ENCODE measurements around the gene SLC25A46.

Gene SLC25A46

DNA sequence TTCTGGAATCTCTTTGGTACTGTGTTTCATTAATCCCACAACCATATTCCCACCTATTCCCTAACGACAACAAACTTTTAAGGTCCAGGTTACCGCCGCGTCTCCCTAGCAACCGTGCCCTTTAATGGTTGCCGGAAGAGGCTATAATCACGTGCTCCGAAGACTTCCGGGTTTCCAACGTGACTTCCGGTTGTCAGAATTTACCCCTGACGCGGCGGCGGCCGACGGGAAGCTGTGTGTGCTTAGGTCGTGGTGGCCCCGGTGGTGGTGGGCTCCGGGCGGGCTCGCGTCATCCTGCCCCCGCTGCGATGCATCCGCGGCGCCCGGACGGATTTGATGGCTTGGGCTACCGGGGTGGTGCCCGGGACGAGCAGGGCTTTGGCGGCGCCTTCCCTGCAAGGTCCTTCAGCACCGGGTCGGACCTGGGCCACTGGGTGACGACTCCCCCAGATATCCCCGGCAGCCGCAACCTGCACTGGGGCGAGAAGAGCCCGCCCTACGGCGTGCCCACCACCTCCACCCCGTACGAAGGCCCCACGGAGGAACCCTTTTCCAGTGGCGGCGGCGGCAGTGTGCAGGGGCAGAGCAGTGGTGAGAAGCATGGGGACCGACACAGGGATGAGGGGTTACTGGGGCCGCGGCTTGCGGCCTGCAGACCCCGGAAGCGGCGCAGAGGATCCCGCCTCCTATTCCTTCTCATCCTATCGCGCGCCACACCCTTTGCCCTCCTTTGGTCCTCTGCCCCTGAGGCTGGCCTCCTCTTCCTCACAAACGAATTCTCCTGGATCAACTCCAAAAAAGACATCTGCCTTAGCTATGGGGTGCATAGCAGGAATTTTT, at the start of gene SLC25A46 (continued):
- TF ChIP-seq ZNF214 (tag by site-specific recombination; IDR thresholded peaks at IDR 0.05; ENCODE audit: borderline replicate concordance) (no peak), ZNF664 (tag by site-specific recombination; IDR thresholded peaks at IDR 0.05) (no peak), ZNF449 (tag by site-specific recombination; IDR thresholded peaks at IDR 0.05) (0 out of 2 replicates have a peak, but pooled peaks have one; percentile 10), REST (tag by site-specific recombination; IDR thresholded peaks at IDR 0.05) (peak; percentile 35; the same call in 1 of the 2 replicates), ZNF37A (tag by site-specific recombination; IDR thresholded peaks at IDR 0.05) (no peak), ZNF629 (tag by site-specific recombination; IDR thresholded peaks at IDR 0.05) (peak; percentile 65), ZNF302 (tag by site-specific recombination; IDR thresholded peaks at IDR 0.05; ENCODE audit: low read depth) (no peak), PRDM4 (tag by site-specific recombination; IDR thresholded peaks at IDR 0.05) (no peak), GLIS1 (tag by site-specific recombination; IDR thresholded peaks at IDR 0.05) (peak; percentile 78), GLI4 (tag by site-specific recombination; IDR thresholded peaks at IDR 0.05) (0 out of 2 replicates have a peak, but pooled peaks have one; percentile 49), ZNF585B (tag by site-specific recombination; IDR thresholded peaks at IDR 0.05) (no peak), ZNF391 (tag by site-specific recombination; IDR thresholded peaks at IDR 0.05; ENCODE audit: borderline replicate concordance, low read depth) (peak; percentile 63; the same call in 1 of the 2 replicates), ZNF202 (tag by site-specific recombination; IDR thresholded peaks at IDR 0.05; ENCODE audit: borderline replicate concordance) (no peak), OVOL3 (tag by site-specific recombination; IDR thresholded peaks at IDR 0.05) (no peak), ZBTB10 (tag by site-specific recombination; IDR thresholded peaks at IDR 0.05) (peak; percentile 79; the same call in 1 of the 2 replicates), ZNF792 (tag by site-specific recombination; IDR thresholded peaks at IDR 0.05) (no peak), ZNF830 (tag by site-specific recombination; IDR thresholded peaks at IDR 0.05; ENCODE audit: low read depth) (no peak), BCL11B (tag by site-specific recombination; IDR thresholded peaks at IDR 0.05; ENCODE audit: low read depth) (no peak), ZNF221 (tag by site-specific recombination; IDR thresholded peaks at IDR 0.05; ENCODE audit: borderline replicate concordance) (no peak)
- TF ChIP-seq, protein P1, sequence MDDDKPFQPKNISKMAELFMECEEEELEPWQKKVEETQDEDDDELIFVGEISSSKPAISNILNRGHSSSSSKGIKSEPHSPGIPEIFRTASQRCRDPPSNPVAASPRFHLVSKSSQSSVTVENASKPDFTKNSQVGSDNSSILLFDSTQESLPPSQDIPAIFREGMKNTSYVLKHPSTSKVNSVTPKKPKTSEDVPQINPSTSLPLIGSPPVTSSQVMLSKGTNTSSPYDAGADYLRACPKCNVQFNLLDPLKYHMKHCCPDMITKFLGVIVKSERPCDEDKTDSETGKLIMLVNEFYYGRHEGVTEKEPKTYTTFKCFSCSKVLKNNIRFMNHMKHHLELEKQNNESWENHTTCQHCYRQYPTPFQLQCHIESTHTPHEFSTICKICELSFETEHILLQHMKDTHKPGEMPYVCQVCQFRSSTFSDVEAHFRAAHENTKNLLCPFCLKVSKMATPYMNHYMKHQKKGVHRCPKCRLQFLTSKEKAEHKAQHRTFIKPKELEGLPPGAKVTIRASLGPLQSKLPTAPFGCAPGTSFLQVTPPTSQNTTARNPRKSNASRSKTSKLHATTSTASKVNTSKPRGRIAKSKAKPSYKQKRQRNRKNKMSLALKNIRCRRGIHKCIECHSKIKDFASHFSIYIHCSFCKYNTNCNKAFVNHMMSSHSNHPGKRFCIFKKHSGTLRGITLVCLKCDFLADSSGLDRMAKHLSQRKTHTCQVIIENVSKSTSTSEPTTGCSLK (tag by site-specific recombination; IDR thresholded peaks at IDR 0.05) = no peak

Measured in HEK293 (cell line).